Measurements from ENCODE around the gene PSMD4.

PSMD4 gene

DNA sequence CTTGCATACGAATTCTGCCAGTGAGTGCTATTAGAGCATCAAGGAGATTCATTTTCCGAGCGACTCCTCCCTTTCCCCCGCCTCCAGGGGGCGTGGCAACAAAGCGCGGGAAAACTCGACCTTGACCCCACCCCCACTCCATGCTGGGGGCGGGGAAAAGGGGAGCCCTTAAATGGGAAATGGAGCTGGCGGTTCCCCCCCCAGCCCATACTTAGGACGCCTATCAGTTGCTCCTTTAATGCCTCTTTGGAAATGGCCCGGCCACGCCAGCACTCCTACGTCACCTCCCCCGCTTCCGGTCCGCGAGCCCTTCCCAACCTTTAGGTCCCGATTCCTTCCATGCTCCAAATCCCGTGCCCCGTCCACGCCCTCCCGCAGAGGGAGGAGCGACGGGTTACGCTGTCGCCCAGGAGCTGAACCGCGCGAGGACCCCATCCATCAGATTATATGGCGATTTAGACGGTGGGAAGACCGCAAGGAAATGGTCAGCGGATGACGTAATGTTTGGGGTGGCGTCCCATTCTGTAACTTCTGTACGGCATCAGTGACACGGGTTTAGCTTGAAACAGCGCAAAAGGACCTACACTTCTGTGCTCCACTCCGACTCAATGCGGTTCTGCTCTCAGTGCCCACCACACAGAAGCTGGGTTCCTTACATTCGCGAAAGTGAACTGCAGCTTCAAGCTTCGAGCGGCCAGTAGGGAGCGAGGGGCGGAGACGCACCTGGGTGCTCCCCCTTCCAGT is 26.9 kb downstream of the PSMD4 start:
- peak overlapping the region; percentile 99 for H3K4me3 ChIP-seq (ENCODE audit: low read length)
- H3K4me1 ChIP-seq (ENCODE audit: control insufficient read depth, insufficient read depth, low read length): peaks cover 20% of the 10 kb centered on the region
- no peaks in the 10 kb centered on the region for H3K9me3 ChIP-seq (ENCODE audit: control insufficient read depth, low read length)
- H3K36me3 ChIP-seq (ENCODE audit: control insufficient read depth, insufficient read depth, low read length): peaks cover 1% of the 10 kb centered on the region
- peak overlapping the region; percentile 92 for H3K9ac ChIP-seq (ENCODE audit: low read length)
- H3K27me3 ChIP-seq (ENCODE audit: control insufficient read depth, insufficient read depth, low read length): no peaks in the 10 kb centered on the region

GRCh38 chr1:151281969-151282882 is 27.7 kb downstream of the PSMD4 start, which contains the start of gene ZNF687:
Gene ZNF687 (plus strand): TSS chr1:151282299. CDS start chr1:151286292, 3,993 bp downstream.
- H3K36me3 ChIP-seq (ENCODE audit: control insufficient read depth, insufficient read depth, low read length): peaks cover 7% of the 10 kb centered on the region

DNA sequence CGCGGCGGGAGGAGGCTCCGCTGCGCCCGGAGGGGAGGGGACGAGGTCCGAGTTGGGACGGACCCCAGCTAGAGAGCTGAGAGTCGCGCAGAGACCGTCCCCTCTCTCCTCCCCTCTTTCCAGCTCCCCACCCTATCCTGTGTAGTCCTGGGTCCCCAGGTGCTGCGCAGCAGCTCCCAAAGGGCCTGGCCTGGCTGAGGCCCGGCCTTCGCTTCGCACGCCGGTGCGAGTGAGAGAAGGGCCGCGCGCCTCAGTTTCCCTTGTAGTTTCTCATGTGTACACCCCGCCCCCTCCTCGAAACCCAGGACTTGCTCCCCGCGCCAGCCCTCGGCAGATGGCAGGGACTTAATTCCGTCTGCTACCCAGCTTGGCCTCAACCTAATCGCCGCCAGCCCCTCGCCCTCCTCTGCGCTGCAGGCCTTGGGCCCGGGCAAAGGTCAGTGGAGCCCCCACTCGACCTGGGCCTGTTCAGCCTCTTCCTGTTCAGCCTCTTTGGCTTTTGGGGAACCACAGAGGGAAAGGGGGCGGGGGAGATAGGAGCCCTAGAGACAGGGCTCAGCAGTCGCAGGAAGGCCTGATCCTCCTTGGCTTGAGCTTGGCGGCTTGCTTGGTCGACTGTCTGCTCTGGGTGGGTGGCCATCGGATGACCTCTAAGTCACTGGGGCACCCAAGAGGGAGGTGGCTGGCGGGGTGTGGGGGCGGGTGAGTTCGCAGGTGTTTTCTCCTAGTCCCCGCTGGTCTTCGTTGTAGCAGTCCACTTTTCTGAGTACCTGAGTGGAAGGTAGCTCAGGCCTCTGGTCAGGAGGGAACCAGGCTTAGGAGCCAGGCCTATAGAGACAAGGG is 28.6 kb downstream of the PSMD4 start:
- H3K9me3 ChIP-seq (ENCODE audit: control insufficient read depth, low read length): no peaks in the 10 kb centered on the region
- H3K27me3 ChIP-seq (ENCODE audit: control insufficient read depth, insufficient read depth, low read length): no peaks in the 10 kb centered on the region
- H3K4me3 ChIP-seq (ENCODE audit: low read length): peak overlapping the region; percentile 99
- H3K36me3 ChIP-seq (ENCODE audit: control insufficient read depth, insufficient read depth, low read length): peaks cover 9% of the 10 kb centered on the region
- peak overlapping the region; percentile 87 for H3K9ac ChIP-seq (ENCODE audit: low read length)
- H3K4me1 ChIP-seq (ENCODE audit: control insufficient read depth, insufficient read depth, low read length): peaks cover 20% of the 10 kb centered on the region

More at GRCh38 chr1:151281969-151282882, 27.7 kb downstream of the PSMD4 start, which contains the start of gene ZNF687:
- Histone ChIP-seq H3K4me3 (ENCODE audit: low read length) (peak within 1 kb of the TSS; percentile 99), H3K9me3 (ENCODE audit: control insufficient read depth, low read length) (no peaks in the 10 kb centered on the region), H3K4me1 (ENCODE audit: control insufficient read depth, insufficient read depth, low read length) (peaks cover 20% of the 10 kb centered on the region), H3K27me3 (ENCODE audit: control insufficient read depth, insufficient read depth, low read length) (no peaks in the 10 kb centered on the region), H3K9ac (ENCODE audit: low read length) (peak within 1 kb of the TSS; percentile 92)

DNA sequence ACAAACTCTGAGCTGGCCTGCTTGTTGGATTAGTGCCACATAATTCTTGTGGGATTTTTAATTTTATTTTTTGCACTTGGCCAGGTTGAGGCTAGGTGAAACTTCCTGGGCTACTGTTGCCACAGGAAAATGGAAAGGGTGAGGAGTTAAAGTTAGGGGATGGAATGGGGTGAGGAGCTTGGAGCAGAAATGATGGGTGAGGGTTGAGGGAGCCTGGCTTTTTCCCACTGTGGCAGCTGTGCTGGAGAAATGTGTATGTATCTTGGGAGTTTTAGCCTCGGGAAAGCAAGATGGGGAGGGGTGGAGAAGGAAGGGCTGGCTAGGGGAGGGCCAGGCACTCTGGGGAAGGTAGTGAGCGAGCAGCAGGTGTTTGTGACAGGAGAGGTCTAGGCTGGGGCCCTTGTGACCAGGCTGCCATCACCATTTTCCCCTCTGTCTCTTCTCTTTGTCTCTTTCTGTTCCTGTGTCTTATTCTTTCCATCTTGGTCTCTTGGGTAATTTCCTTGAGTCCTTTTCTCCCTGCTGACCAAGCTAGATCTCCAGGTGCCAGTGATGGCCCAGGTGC is 29.6 kb downstream of the PSMD4 start:
- no peak overlapping the region for H3K4me3 ChIP-seq (ENCODE audit: low read length)
- peak overlapping the region; percentile 87 for H3K9ac ChIP-seq (ENCODE audit: low read length)
- H3K27me3 ChIP-seq (ENCODE audit: control insufficient read depth, insufficient read depth, low read length): no peaks in the 10 kb centered on the region
- peaks cover 20% of the 10 kb centered on the region for H3K4me1 ChIP-seq (ENCODE audit: control insufficient read depth, insufficient read depth, low read length)
- H3K9me3 ChIP-seq (ENCODE audit: control insufficient read depth, low read length): no peaks in the 10 kb centered on the region
- peaks cover 17% of the 10 kb centered on the region for H3K36me3 ChIP-seq (ENCODE audit: control insufficient read depth, insufficient read depth, low read length)

GRCh38 chr1:151286619-151287340 is 32.2 kb downstream of the PSMD4 start:
- no peaks in the 10 kb centered on the region for H3K9me3 ChIP-seq (ENCODE audit: control insufficient read depth, low read length)
- no peak overlapping the region for H3K4me3 ChIP-seq (ENCODE audit: low read length)
- peaks cover 17% of the 10 kb centered on the region for H3K4me1 ChIP-seq (ENCODE audit: control insufficient read depth, insufficient read depth, low read length)
- no peaks in the 10 kb centered on the region for H3K27me3 ChIP-seq (ENCODE audit: control insufficient read depth, insufficient read depth, low read length)
- no peak overlapping the region for H3K9ac ChIP-seq (ENCODE audit: low read length)
- H3K36me3 ChIP-seq (ENCODE audit: control insufficient read depth, insufficient read depth, low read length): peaks cover 31% of the 10 kb centered on the region

DNA sequence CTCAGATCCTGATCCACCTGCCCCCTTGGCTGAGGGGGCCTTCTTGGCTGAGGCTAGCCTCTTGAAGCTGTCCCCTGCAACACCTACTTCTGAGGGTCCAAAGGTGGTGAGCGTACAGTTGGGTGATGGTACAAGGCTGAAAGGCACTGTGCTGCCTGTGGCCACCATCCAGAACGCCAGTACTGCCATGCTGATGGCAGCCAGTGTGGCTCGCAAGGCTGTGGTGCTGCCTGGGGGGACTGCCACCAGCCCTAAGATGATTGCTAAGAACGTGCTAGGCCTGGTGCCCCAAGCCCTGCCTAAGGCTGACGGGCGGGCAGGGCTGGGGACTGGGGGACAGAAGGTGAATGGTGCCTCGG is 32.8 kb downstream of the PSMD4 start:
- peaks cover 17% of the 10 kb centered on the region for H3K4me1 ChIP-seq (ENCODE audit: control insufficient read depth, insufficient read depth, low read length)
- peaks cover 32% of the 10 kb centered on the region for H3K36me3 ChIP-seq (ENCODE audit: control insufficient read depth, insufficient read depth, low read length)
- H3K9me3 ChIP-seq (ENCODE audit: control insufficient read depth, low read length): no peaks in the 10 kb centered on the region
- H3K27me3 ChIP-seq (ENCODE audit: control insufficient read depth, insufficient read depth, low read length): no peaks in the 10 kb centered on the region
- H3K9ac ChIP-seq (ENCODE audit: low read length): no peak overlapping the region
- no peak overlapping the region for H3K4me3 ChIP-seq (ENCODE audit: low read length)

GRCh38 chr1:151287767-151288500 is 33.4 kb downstream of the PSMD4 start:
- H3K9ac ChIP-seq (ENCODE audit: low read length): no peak overlapping the region
- H3K4me1 ChIP-seq (ENCODE audit: control insufficient read depth, insufficient read depth, low read length): peaks cover 17% of the 10 kb centered on the region
- no peak overlapping the region for H3K4me3 ChIP-seq (ENCODE audit: low read length)
- H3K27me3 ChIP-seq (ENCODE audit: control insufficient read depth, insufficient read depth, low read length): no peaks in the 10 kb centered on the region
- H3K9me3 ChIP-seq (ENCODE audit: control insufficient read depth, low read length): no peaks in the 10 kb centered on the region
- peaks cover 38% of the 10 kb centered on the region for H3K36me3 ChIP-seq (ENCODE audit: control insufficient read depth, insufficient read depth, low read length)

DNA sequence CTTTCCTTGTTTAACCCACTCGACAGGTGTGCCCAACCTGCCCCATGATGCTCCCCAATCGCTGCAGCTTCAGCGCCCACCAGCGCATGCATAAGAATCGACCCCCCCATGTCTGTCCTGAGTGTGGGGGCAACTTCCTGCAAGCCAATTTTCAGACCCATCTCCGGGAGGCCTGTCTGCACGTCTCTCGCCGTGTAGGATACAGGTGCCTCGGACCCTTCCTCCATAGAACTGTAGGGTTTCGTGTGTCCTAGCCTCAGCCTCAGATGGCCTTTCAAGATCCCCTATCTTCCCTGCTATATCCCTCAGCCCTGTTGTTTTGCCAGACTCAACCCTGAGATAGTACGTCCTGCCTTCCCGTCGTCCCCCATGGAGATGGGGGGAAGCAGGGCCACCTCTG is 34.0 kb downstream of the PSMD4 start:
- no peaks in the 10 kb centered on the region for H3K27me3 ChIP-seq (ENCODE audit: control insufficient read depth, insufficient read depth, low read length)
- no peak overlapping the region for H3K4me3 ChIP-seq (ENCODE audit: low read length)
- no peak overlapping the region for H3K9ac ChIP-seq (ENCODE audit: low read length)
- H3K4me1 ChIP-seq (ENCODE audit: control insufficient read depth, insufficient read depth, low read length): peaks cover 12% of the 10 kb centered on the region
- H3K36me3 ChIP-seq (ENCODE audit: control insufficient read depth, insufficient read depth, low read length): peaks cover 39% of the 10 kb centered on the region
- H3K9me3 ChIP-seq (ENCODE audit: control insufficient read depth, low read length): no peaks in the 10 kb centered on the region

- H3K9ac ChIP-seq (ENCODE audit: low read length): no peak overlapping the region
- H3K36me3 ChIP-seq (ENCODE audit: control insufficient read depth, insufficient read depth, low read length): peaks cover 39% of the 10 kb centered on the region
- no peaks in the 10 kb centered on the region for H3K9me3 ChIP-seq (ENCODE audit: control insufficient read depth, low read length)
- H3K27me3 ChIP-seq (ENCODE audit: control insufficient read depth, insufficient read depth, low read length): no peaks in the 10 kb centered on the region
- no peak overlapping the region for H3K4me3 ChIP-seq (ENCODE audit: low read length)
- H3K4me1 ChIP-seq (ENCODE audit: control insufficient read depth, insufficient read depth, low read length): peaks cover 3% of the 10 kb centered on the region
These were observed 34.8 kb downstream of the PSMD4 start for GRCh38 chr1:151289080-151289935.

Measured in mucosa of stomach (tissue), 1 donor.